ENCODE data around the gene MTHFD2. TPM values are rescaled to one million over a fixed set of nuclear protein-coding genes. Genes with fewer than 3 reads are reported as not detected.

MTHFD2 gene
- 177 and 205 TPM in 2 replicates for total RNA-seq (2022)
- Bru-seq, nascent RNA = percentile 97 among the genes with signal in this experiment
- percentile 99 among the genes with signal in this experiment for BruChase-seq, experiment 1, labeled RNA remaining after a 6-hour chase
- percentile 97 among the genes with signal in this experiment for BruChase-seq, experiment 2, labeled RNA remaining after a 2-hour chase
- long read RNA-seq, full-length matches to known transcripts = 156 of 203 reads
- long read RNA-seq, partial matches to known transcripts = 8 of 203 reads
- long read RNA-seq, other reads (novel, unspliced or antisense) = 39 of 203 reads

GRCh38 chr2:74198461-74199274 is at the start of gene MTHFD2:
Gene MTHFD2 (plus strand): TSS chr2:74198615. CDS start chr2:74198642, 27 bp downstream.
- H3K27me3 Mint-ChIP-seq (ENCODE audit: unreplicated experiment) = no peaks in the 10 kb centered on the region
- peak within 1 kb of the TSS; percentile 98 for H3K27ac Mint-ChIP-seq (ENCODE audit: unreplicated experiment)
- H3K4me3 Mint-ChIP-seq (ENCODE audit: low read depth, unreplicated experiment) = peak within 1 kb of the TSS; percentile 95
- CTCF ChIA-PET = interaction anchor here (1.2 to 2.6 kb wide), 2 partner anchors 12 to 20 kb away, joined by 3 to 12 read pairs; partner anchors contain the start of gene MOB1A
- peak; percentile 96 for DNase-seq
- peaks cover 51% of the 10 kb centered on the region for H3K36me3 Mint-ChIP-seq (ENCODE audit: insufficient read depth, unreplicated experiment)
- peaks cover 4% of the 10 kb centered on the region for H3K9me3 Mint-ChIP-seq (ENCODE audit: low read depth, unreplicated experiment)
- TSS peak; percentile 81 for BruUV-seq (replicated peaks)
- intact Hi-C loops (cut with micrococcal nuclease; ENCODE audit: unreplicated experiment) = loop anchor here (1.0 kb wide), 1 partner anchor 20 kb away; the partner anchor contains the start of gene MOB1A
- TF ChIP-seq, protein P1, sequence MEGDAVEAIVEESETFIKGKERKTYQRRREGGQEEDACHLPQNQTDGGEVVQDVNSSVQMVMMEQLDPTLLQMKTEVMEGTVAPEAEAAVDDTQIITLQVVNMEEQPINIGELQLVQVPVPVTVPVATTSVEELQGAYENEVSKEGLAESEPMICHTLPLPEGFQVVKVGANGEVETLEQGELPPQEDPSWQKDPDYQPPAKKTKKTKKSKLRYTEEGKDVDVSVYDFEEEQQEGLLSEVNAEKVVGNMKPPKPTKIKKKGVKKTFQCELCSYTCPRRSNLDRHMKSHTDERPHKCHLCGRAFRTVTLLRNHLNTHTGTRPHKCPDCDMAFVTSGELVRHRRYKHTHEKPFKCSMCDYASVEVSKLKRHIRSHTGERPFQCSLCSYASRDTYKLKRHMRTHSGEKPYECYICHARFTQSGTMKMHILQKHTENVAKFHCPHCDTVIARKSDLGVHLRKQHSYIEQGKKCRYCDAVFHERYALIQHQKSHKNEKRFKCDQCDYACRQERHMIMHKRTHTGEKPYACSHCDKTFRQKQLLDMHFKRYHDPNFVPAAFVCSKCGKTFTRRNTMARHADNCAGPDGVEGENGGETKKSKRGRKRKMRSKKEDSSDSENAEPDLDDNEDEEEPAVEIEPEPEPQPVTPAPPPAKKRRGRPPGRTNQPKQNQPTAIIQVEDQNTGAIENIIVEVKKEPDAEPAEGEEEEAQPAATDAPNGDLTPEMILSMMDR (IDR thresholded peaks at IDR 0.05; ENCODE audit: unreplicated experiment) = peak; percentile 85
- H3K4me1 Mint-ChIP-seq (ENCODE audit: low read depth, unreplicated experiment) = peaks cover 23% of the 10 kb centered on the region

DNA sequence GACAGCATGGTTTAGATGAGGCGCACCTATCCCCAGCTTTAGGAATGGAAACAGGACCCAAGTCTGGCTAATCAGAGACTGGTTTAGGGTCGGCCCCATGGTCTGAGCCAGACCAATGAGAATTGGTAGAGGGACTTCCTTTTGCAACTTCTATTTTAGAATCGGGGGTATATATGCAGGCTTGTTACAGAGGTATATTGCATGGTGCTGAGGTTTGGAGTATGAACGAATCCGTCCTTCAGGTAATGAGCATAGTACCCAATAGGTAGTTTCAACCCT is 49.2 kb upstream of the MTHFD2 start:
- intact Hi-C loops (cut with micrococcal nuclease; ENCODE audit: unreplicated experiment) = no loop called here
- no TSS peak for BruUV-seq (replicated peaks)
- Mint-ChIP-seq H3K27me3 (ENCODE audit: unreplicated experiment) (no peaks in the 10 kb centered on the region), H3K4me3 (ENCODE audit: low read depth, unreplicated experiment) (no peak overlapping the region), H3K9me3 (ENCODE audit: low read depth, unreplicated experiment) (no peaks in the 10 kb centered on the region), H3K36me3 (ENCODE audit: insufficient read depth, unreplicated experiment) (peaks cover 18% of the 10 kb centered on the region), H3K4me1 (ENCODE audit: low read depth, unreplicated experiment) (no peaks in the 10 kb centered on the region), H3K27ac (ENCODE audit: unreplicated experiment) (no peak overlapping the region)
- TF ChIP-seq, protein P1 (IDR thresholded peaks at IDR 0.05; ENCODE audit: unreplicated experiment) = no peak
- CTCF ChIA-PET = interaction anchor here (0.7 to 1.3 kb wide), 3 partner anchors 29 to 211 kb away, joined by 3 to 4 read pairs (median 3); no protein-coding TSS in a partner anchor
- DNase-seq = no peak

GRCh38 chr2:74149570-74150319 is 48.7 kb upstream of the MTHFD2 start:
- DNase-seq = no peak
- Mint-ChIP-seq H3K4me3 (ENCODE audit: low read depth, unreplicated experiment) (no peak overlapping the region), H3K27me3 (ENCODE audit: unreplicated experiment) (no peaks in the 10 kb centered on the region), H3K9me3 (ENCODE audit: low read depth, unreplicated experiment) (no peaks in the 10 kb centered on the region), H3K36me3 (ENCODE audit: insufficient read depth, unreplicated experiment) (peaks cover 22% of the 10 kb centered on the region), H3K4me1 (ENCODE audit: low read depth, unreplicated experiment) (no peaks in the 10 kb centered on the region), H3K27ac (ENCODE audit: unreplicated experiment) (no peak overlapping the region)
- TF ChIP-seq, protein P1 (IDR thresholded peaks at IDR 0.05; ENCODE audit: unreplicated experiment) = no peak
- intact Hi-C loops (cut with micrococcal nuclease; ENCODE audit: unreplicated experiment) = no loop called here
- CTCF ChIA-PET = interaction anchor here (0.7 to 1.3 kb wide), 4 partner anchors 29 to 334 kb away, joined by 3 to 4 read pairs (median 3); no protein-coding TSS in a partner anchor
- BruUV-seq (replicated peaks) = no TSS peak

GRCh38 chr2:74152954-74153353 is 45.5 kb upstream of the MTHFD2 start:
- no peak for DNase-seq
- no peak overlapping the region for H3K27ac Mint-ChIP-seq (ENCODE audit: unreplicated experiment)
- CTCF ChIA-PET = interaction anchor here (0.7 kb wide), 1 partner anchor 47 kb away, joined by 3 read pairs; no protein-coding TSS in a partner anchor
- BruUV-seq (replicated peaks) = no TSS peak
- intact Hi-C loops (cut with micrococcal nuclease; ENCODE audit: unreplicated experiment) = no loop called here
- peaks cover 42% of the 10 kb centered on the region for H3K36me3 Mint-ChIP-seq (ENCODE audit: insufficient read depth, unreplicated experiment)
- no peaks in the 10 kb centered on the region for H3K27me3 Mint-ChIP-seq (ENCODE audit: unreplicated experiment)
- H3K9me3 Mint-ChIP-seq (ENCODE audit: low read depth, unreplicated experiment) = no peaks in the 10 kb centered on the region
- no peak overlapping the region for H3K4me3 Mint-ChIP-seq (ENCODE audit: low read depth, unreplicated experiment)
- TF ChIP-seq, protein P1 (IDR thresholded peaks at IDR 0.05; ENCODE audit: unreplicated experiment) = no peak
- no peaks in the 10 kb centered on the region for H3K4me1 Mint-ChIP-seq (ENCODE audit: low read depth, unreplicated experiment)
